ENCODE results near the gene FOXO6.

The FOXO6 gene

DNA sequence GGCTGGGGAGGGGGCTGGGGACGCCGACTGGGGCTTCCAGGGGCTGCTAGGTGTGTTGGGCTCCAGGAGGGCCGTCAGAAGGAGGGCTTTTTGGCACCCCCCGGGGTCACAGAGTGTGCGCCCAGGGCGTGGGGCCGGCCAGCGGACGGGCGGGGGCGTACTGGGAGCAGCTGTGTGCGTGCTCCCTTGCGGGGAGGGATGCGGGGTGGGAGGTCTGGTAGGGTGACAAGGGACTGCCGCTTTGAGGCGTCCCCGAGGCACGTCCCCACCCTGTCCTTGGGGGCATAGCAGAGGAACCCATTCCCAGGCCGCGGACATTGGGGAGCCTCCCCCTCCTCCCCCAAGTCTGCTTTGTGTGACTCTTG lies 1.1 kb downstream of the FOXO6 start:
- no peak for TF ChIP-seq SP1 (IDR thresholded peaks at IDR 0.05)
- TF ChIP-seq, protein P1, sequence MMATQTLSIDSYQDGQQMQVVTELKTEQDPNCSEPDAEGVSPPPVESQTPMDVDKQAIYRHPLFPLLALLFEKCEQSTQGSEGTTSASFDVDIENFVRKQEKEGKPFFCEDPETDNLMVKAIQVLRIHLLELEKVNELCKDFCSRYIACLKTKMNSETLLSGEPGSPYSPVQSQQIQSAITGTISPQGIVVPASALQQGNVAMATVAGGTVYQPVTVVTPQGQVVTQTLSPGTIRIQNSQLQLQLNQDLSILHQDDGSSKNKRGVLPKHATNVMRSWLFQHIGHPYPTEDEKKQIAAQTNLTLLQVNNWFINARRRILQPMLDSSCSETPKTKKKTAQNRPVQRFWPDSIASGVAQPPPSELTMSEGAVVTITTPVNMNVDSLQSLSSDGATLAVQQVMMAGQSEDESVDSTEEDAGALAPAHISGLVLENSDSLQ (IDR thresholded peaks at IDR 0.05), result no peak
- TF ChIP-seq LEF1 (IDR thresholded peaks at IDR 0.05; ENCODE audit: borderline replicate concordance), result no peak
- TF ChIP-seq L3MBTL2 (conservative IDR thresholded peaks at IDR 0.05), result no peak
- TF ChIP-seq NFRKB (IDR thresholded peaks at IDR 0.05), result no peak
- TF ChIP-seq TARDBP (IDR thresholded peaks at IDR 0.05), result no peak
- no peak for TF ChIP-seq SUZ12 (IDR thresholded peaks at IDR 0.05)
- no peak for TF ChIP-seq CTBP1 (IDR thresholded peaks at IDR 0.05; ENCODE audit: borderline replicate concordance)
- no peak for TF ChIP-seq ZNF384 (IDR thresholded peaks at IDR 0.05)
- TF ChIP-seq FOXM1 (IDR thresholded peaks at IDR 0.05; ENCODE audit: borderline replicate concordance), result no peak
- no peak for TF ChIP-seq FOXA1 (IDR thresholded peaks at IDR 0.05)
- no peak for TF ChIP-seq FOXK2 (IDR thresholded peaks at IDR 0.05)
- TF ChIP-seq BHLHE40 (IDR thresholded peaks at IDR 0.05; ENCODE audit: borderline replicate concordance), result no peak
- no peak for TF ChIP-seq HDGF (IDR thresholded peaks at IDR 0.05; ENCODE audit: borderline replicate concordance)
- no peak for TF ChIP-seq ARNT (IDR thresholded peaks at IDR 0.05)
- no peak for TF ChIP-seq ELF4 (IDR thresholded peaks at IDR 0.05)
- ChIA-PET CTCF (interaction anchor here (0.6 to 1.6 kb wide), 3 partner anchors 17 to 98 kb away, joined by 3 to 6 read pairs (median 3); no protein-coding TSS in a partner anchor), POLR2A (interaction anchor here (1.3 to 1.5 kb wide), 2 partner anchors 43 to 47 kb away, joined by 3 read pairs; no protein-coding TSS in a partner anchor)
- no peak for DNase-seq (ENCODE audit: extremely low spot score)

DNA sequence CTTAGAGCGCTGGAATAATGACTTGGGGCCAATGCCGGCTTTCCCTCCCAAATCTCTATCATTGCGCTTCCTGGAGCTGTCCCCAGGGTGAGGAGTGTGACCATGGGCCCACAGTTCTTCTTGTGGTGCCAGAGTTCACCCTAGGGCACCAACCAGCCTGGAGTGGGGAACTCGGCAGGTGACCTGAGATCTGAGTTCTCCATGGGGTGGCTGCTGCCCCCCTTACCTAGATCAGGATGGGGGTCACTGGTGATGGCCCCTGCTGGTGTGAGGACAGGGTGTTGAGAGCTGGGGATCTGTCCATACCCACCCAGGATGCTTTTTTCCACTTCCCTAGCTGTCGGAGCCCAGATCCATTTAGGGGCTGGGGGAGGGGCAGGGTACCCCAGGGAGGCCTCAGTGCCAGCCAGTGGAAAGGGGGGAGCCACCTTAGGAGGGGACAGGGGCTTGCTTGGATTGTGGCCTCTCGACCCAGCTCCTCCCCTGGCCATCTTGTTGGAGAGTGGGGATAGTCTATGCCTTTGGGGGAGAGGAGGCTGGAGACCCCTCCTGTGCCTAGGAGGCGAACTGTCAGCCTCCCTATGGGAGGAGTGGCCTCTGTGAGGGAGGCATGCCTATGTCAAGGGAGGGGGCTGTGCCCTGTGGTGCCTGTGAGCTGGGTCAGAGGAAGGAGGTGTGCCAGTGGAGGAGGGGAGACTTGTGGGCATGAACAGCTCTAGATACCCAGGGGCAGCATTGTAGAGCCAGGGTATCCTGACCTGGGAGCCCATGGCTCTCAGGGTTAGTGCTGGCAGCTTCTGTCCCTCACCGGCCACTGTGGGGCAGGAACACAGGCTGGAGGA lies 1.7 kb downstream of the FOXO6 start:
- TF ChIP-seq BHLHE40 (IDR thresholded peaks at IDR 0.05; ENCODE audit: borderline replicate concordance), result no peak
- no peak for TF ChIP-seq FOXA1 (IDR thresholded peaks at IDR 0.05)
- no peak for TF ChIP-seq LEF1 (IDR thresholded peaks at IDR 0.05; ENCODE audit: borderline replicate concordance)
- TF ChIP-seq ZNF384 (IDR thresholded peaks at IDR 0.05), result no peak
- TF ChIP-seq SUZ12 (IDR thresholded peaks at IDR 0.05), result no peak
- no peak for TF ChIP-seq FOXK2 (IDR thresholded peaks at IDR 0.05)
- CTCF ChIA-PET, result interaction anchor here (0.6 to 1.6 kb wide), 2 partner anchors 17 to 89 kb away, joined by 3 to 6 read pairs; no protein-coding TSS in a partner anchor
- POLR2A ChIA-PET, result interaction anchor here (1.3 to 1.5 kb wide), 2 partner anchors 44 to 46 kb away, joined by 3 read pairs; no protein-coding TSS in a partner anchor
- DNase-seq (ENCODE audit: extremely low spot score), result no peak

DNA sequence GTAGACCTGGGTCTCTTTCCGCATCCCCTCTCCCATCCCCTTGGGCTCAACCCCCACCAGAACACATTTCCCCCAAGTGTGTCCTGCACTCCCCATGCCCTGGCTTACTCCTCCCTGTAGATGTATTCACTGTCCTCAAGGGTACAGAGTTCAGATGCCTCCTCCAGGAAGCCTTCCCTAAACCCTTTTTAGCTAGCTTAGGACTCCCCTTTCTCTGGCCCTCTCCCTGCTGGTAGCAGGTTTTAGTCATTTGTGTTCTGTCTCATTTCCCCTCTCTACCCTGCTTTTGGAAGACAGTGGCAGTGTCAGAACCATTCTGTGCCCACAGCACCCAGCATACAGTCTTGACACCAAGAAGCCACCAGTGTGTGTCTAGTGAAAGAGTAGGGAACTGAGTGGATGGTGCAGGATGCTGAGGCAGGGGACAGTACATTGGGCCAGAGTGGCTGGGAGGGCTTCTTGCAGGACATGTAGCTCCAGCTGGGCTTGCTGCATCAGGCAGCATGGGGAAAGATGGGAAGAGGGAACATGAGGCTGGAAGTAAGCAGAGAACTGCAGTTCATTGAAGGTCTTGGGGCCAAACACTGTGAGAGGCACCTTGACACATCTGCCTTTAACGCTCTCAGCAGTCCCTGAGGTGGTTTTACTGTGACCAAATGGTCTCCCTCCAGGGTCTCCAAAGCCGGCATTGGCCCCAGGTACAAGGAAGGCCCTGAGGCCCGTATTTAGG lies 2.5 kb downstream of the FOXO6 start:
- ChIA-PET POLR2A (no interaction called here), CTCF (interaction anchor here (0.6 kb wide), 1 partner anchor 90 kb away, joined by 3 read pairs; no protein-coding TSS in a partner anchor)
- DNase-seq (ENCODE audit: extremely low spot score), result no peak
- TF ChIP-seq ZNF384 (IDR thresholded peaks at IDR 0.05) (no peak), FOXM1 (IDR thresholded peaks at IDR 0.05; ENCODE audit: borderline replicate concordance) (no peak)

DNA sequence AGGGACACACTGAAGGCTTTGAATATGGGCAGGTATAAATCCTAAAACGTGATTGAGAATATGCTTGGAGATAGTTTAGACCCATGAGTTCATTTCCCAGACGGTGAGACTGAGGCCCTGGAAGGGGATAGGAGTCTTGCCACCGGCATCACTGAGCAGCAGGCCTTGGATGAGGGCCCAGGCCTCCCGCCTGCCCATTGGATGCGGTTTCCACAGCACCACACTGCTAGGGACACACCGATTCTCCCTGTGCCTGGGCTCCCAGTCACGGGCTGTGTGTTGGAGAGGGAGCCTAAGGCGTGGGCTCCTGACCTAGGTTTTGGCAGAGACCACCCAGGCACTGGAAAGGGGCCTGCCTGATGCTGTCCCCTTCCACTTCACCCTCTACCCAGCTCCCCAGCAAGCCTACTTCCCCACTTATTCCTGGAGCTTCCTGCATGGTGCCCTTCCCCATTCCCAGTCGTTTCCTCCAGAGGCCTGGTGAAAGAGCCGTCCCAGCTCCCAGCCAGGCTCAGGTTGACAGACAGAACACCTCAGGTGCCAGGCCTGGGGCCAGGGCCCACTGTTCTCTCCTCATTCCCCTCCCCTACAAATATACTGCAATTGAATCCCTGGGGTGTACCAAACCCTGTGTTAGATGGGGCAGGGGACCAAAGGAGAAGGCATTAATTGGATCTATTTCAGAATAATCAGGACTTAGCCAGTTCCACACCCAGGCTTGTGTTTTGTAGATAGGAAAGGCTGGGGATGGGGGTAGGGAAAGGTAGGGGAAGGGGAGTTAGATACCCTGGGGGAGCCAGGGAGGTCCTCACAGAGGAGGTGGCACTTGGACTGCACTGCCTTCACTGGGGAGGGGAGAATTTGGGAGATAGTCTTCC lies 3.4 kb downstream of the FOXO6 start:
- no peak for TF ChIP-seq BHLHE40 (IDR thresholded peaks at IDR 0.05; ENCODE audit: borderline replicate concordance)
- POLR2A ChIA-PET, result no interaction called here
- no peak for DNase-seq (ENCODE audit: extremely low spot score)
- CTCF ChIA-PET, result no interaction called here

DNA sequence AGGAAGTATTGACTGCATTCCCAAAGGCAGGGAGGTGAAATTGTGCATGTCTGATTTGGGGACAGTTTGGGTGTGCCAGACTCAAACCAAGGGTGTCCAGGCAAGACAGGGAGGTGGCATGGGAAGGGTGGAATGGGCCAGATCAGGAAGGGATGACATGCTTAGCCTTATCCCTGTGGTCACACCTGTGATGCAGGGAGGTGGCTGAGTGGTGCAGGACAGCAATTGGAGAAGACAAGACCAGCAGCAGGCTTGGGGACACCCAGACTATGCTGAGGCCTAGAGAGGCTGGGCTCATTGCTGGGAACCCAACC lies 4.0 kb downstream of the FOXO6 start:
- TF ChIP-seq ZNF384 (IDR thresholded peaks at IDR 0.05), result no peak
- no peak for TF ChIP-seq L3MBTL2 (conservative IDR thresholded peaks at IDR 0.05)
- TF ChIP-seq BHLHE40 (IDR thresholded peaks at IDR 0.05; ENCODE audit: borderline replicate concordance), result no peak
- TF ChIP-seq HDGF (IDR thresholded peaks at IDR 0.05; ENCODE audit: borderline replicate concordance), result no peak
- TF ChIP-seq, protein P1 (IDR thresholded peaks at IDR 0.05), result no peak
- no peak for TF ChIP-seq NFRKB (IDR thresholded peaks at IDR 0.05)
- no peak for TF ChIP-seq TARDBP (IDR thresholded peaks at IDR 0.05)
- no peak for TF ChIP-seq LEF1 (IDR thresholded peaks at IDR 0.05; ENCODE audit: borderline replicate concordance)
- TF ChIP-seq ELF4 (IDR thresholded peaks at IDR 0.05), result no peak
- no peak for TF ChIP-seq SUZ12 (IDR thresholded peaks at IDR 0.05)
- TF ChIP-seq CTBP1 (IDR thresholded peaks at IDR 0.05; ENCODE audit: borderline replicate concordance), result no peak
- no peak for TF ChIP-seq ARNT (IDR thresholded peaks at IDR 0.05)
- TF ChIP-seq FOXK2 (IDR thresholded peaks at IDR 0.05), result no peak
- no peak for TF ChIP-seq FOXA1 (IDR thresholded peaks at IDR 0.05)
- TF ChIP-seq SP1 (IDR thresholded peaks at IDR 0.05), result no peak
- TF ChIP-seq FOXM1 (IDR thresholded peaks at IDR 0.05; ENCODE audit: borderline replicate concordance), result no peak
- no peak for DNase-seq (ENCODE audit: extremely low spot score)
- CTCF ChIA-PET, result no interaction called here
- POLR2A ChIA-PET, result no interaction called here

DNA sequence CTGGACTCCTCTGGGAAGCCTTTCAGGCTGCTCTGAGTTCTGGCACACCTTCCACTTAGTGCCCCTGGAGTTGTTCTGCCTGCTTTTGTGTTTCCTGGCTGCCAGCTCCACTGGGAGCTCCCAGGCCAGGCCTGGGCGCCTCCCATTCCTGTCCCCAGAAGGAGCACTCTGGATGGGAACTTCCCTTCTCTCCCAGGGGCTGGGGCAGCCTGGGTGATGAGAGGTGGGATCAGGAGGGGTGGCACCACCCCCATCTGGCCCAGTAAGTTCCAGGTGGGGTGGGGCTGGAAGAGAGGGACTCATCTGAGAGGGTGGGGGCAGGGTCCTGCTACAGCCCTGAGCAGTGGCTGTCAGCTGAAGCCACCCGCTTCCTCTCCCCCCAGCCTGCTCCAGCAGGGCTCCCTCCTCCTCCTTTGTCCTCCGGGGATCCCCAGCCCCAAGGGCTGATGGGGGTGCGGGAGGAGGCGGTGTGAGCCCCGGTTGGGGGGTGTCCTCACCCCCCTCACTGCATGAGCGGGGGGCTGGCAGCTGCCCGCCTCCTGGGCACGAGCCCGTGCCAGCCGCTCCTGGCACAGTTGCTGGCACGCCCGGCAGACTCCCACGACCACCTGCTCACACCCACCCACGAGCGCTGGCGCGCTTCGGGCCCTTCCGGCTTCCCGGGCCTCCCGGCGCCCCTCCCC lies 4.7 kb downstream of the FOXO6 start:
- ChIA-PET CTCF (no interaction called here), POLR2A (no interaction called here)

More for the DNA sequence above, 4.7 kb downstream of the FOXO6 start:
- TF ChIP-seq, protein P1 (IDR thresholded peaks at IDR 0.05), result no peak
- TF ChIP-seq LEF1 (IDR thresholded peaks at IDR 0.05; ENCODE audit: borderline replicate concordance) (no peak), FOXA1 (IDR thresholded peaks at IDR 0.05) (no peak), BHLHE40 (IDR thresholded peaks at IDR 0.05; ENCODE audit: borderline replicate concordance) (no peak), SP1 (IDR thresholded peaks at IDR 0.05) (no peak), ELF4 (IDR thresholded peaks at IDR 0.05) (no peak), ZNF384 (IDR thresholded peaks at IDR 0.05) (no peak), TARDBP (IDR thresholded peaks at IDR 0.05) (no peak), SUZ12 (IDR thresholded peaks at IDR 0.05) (no peak), CTBP1 (IDR thresholded peaks at IDR 0.05; ENCODE audit: borderline replicate concordance) (no peak), L3MBTL2 (conservative IDR thresholded peaks at IDR 0.05) (no peak), FOXM1 (IDR thresholded peaks at IDR 0.05; ENCODE audit: borderline replicate concordance) (no peak), FOXK2 (IDR thresholded peaks at IDR 0.05) (no peak), ARNT (IDR thresholded peaks at IDR 0.05) (no peak), NFRKB (IDR thresholded peaks at IDR 0.05) (no peak), HDGF (IDR thresholded peaks at IDR 0.05; ENCODE audit: borderline replicate concordance) (no peak)
- no peak for DNase-seq (ENCODE audit: extremely low spot score)

Measured in HEK293T (cell line).